SK-N-SH treated with all-trans-retinoic acid at 6 μM for 48 hours (cell line): ENCODE results near the gene PLCB4.

Experiments
- ATAC-seq: fragments of 200-7000 bp; cut with Tn5 transposase; 3 replicates; pipeline ENCODE4 v1.9.1; 2020; ENCODE audit warnings: mild to moderate bottlenecking, moderate library complexity
- ARNTL ChIP-seq: fragments of 450-650 bp; formaldehyde crosslinking; IDR thresholded peaks from 2 replicates; pipeline ENCODE4 v1.5.0; 2020; ENCODE audit warnings: low read depth, mild to moderate bottlenecking, moderate library complexity, borderline replicate concordance
- CSDC2 ChIP-seq: fragments of 250-450 bp; sonication (Bioruptor Pico); IDR thresholded peaks from 2 replicates; pipeline ENCODE4 v1.5.0; 2020; ENCODE audit warnings: mild to moderate bottlenecking, moderate library complexity
- ESRRG ChIP-seq: fragments of 250-450 bp; sonication (Bioruptor Pico); IDR thresholded peaks from 2 replicates; pipeline ENCODE4 v1.6.1; 2021; ENCODE audit warnings: mild to moderate bottlenecking
- OSR1 ChIP-seq: fragments of 250-450 bp; sonication (Bioruptor Pico); IDR thresholded peaks from 2 replicates; pipeline ENCODE4 v1.8.0; 2022; ENCODE audit warnings: moderate library complexity, mild to moderate bottlenecking, inconsistent platforms
- PPARA ChIP-seq: fragments of 250-450 bp; sonication (Bioruptor Pico); IDR thresholded peaks from 2 replicates; pipeline ENCODE4 v1.5.0; 2020; ENCODE audit warnings: mild to moderate bottlenecking, borderline replicate concordance
- RARB ChIP-seq: fragments of 250-450 bp; sonication (Bioruptor Pico); IDR thresholded peaks from 2 replicates; pipeline ENCODE4 v1.8.0; 2021; ENCODE audit warnings: mild to moderate bottlenecking, moderate library complexity
- SNAI2 ChIP-seq: fragments of 250-450 bp; sonication (Bioruptor Pico); IDR thresholded peaks from 2 replicates; pipeline ENCODE4 v1.5.0; 2020; ENCODE audit warnings: mild to moderate bottlenecking, moderate library complexity
- TCF4 ChIP-seq: fragments of 250-450 bp; sonication (Bioruptor Pico); IDR thresholded peaks from 2 replicates; pipeline ENCODE4 v1.8.0; 2021; ENCODE audit warnings: mild to moderate bottlenecking, moderate library complexity, borderline replicate concordance
- TOX ChIP-seq: fragments of 250-450 bp; sonication (Bioruptor Pico); IDR thresholded peaks from 2 replicates; pipeline ENCODE4 v1.8.0; 2021; ENCODE audit warnings: mild to moderate bottlenecking, moderate library complexity, borderline replicate concordance
- ZC3H10 ChIP-seq: fragments of 250-450 bp; sonication (Bioruptor Pico); IDR thresholded peaks from 2 replicates; pipeline ENCODE4 v1.5.1; 2021; ENCODE audit warnings: mild to moderate bottlenecking, moderate library complexity
- ZFP3 ChIP-seq: fragments of 250-450 bp; sonication (Bioruptor Pico); IDR thresholded peaks from 2 replicates; pipeline ENCODE4 v1.5.0; 2020; ENCODE audit warnings: mild to moderate bottlenecking, moderate library complexity
- ZFP30 ChIP-seq: fragments of 450-650 bp; formaldehyde crosslinking; IDR thresholded peaks from 2 replicates; pipeline ENCODE4 v1.5.0; 2022; ENCODE audit warnings: mild to moderate bottlenecking, moderate library complexity
- ZNF565 ChIP-seq: fragments of 450-650 bp; formaldehyde crosslinking; conservative IDR thresholded peaks from 2 replicates; pipeline ENCODE4 v1.5.0; 2020; ENCODE audit warnings: low read depth, mild to moderate bottlenecking, moderate library complexity
- ZNF70 ChIP-seq: fragments of 450-650 bp; formaldehyde crosslinking; IDR thresholded peaks from 2 replicates; pipeline ENCODE4 v1.5.0; 2020; ENCODE audit warnings: mild to moderate bottlenecking, moderate library complexity
- ZNF8 ChIP-seq: fragments of 450-650 bp; formaldehyde crosslinking; IDR thresholded peaks from 2 replicates; pipeline ENCODE4 v1.5.0; 2020; ENCODE audit warnings: mild to moderate bottlenecking, moderate library complexity
- TF ChIP-seq, protein P1 (sequence below): fragments of 250-450 bp; sonication (Bioruptor Pico); IDR thresholded peaks from 2 replicates; pipeline ENCODE4 v1.8.0; 2021; ENCODE audit warnings: low read depth, mild to moderate bottlenecking, moderate library complexity, borderline replicate concordance
- TF ChIP-seq, protein P2 (sequence below): fragments of 250-450 bp; sonication (Bioruptor Pico); IDR thresholded peaks from 2 replicates; pipeline ENCODE4 v1.8.0; 2020; ENCODE audit warnings: mild to moderate bottlenecking, moderate library complexity, borderline replicate concordance
- TF ChIP-seq, protein P3 (sequence below): fragments of 250-450 bp; sonication (Bioruptor Pico); IDR thresholded peaks from 2 replicates; pipeline ENCODE4 v1.5.0; 2020; ENCODE audit warnings: mild to moderate bottlenecking, moderate library complexity
- TF ChIP-seq, protein P4 (sequence below): fragments of 250-450 bp; sonication (Bioruptor Pico); IDR thresholded peaks from 2 replicates; pipeline ENCODE4 v1.5.1; 2020; ENCODE audit warnings: low read depth, mild to moderate bottlenecking, moderate library complexity
- TF ChIP-seq, protein P5 (sequence below): fragments of 250-450 bp; sonication (Bioruptor Pico); IDR thresholded peaks from 2 replicates; pipeline ENCODE4 v1.5.1; 2021; ENCODE audit warnings: mild to moderate bottlenecking, moderate library complexity

PLCB4 gene

DNA sequence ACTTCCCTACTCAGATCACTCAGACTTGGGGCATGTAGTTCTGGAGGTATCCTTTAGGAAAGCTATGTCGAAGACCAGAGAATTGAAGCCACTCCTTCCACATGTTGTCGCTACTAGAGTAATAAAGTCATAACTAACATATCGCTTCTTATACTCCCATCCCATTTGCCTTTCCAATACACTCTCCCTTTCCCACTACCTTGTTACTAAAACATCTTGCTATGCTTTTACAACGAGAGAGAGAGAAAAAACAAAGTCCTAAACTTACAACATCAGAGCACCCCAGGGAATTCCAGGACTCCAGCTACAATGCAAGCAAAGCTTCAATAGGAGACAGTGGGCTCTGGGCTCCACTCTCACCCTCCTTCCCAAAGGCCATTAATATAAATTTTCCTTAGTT lies 440.4 kb downstream of the PLCB4 start:
- TF ChIP-seq ESRRG (CRISPR knock-in tag) (no peak), RARB (CRISPR knock-in tag) (no peak), ZFP3 (CRISPR knock-in tag) (no peak), ZNF8 (CRISPR knock-in tag) (no peak), ZC3H10 (no peak), TCF4 (CRISPR knock-in tag) (no peak), ZNF70 (CRISPR knock-in tag) (no peak), ZNF565 (CRISPR knock-in tag) (no peak), ZFP30 (CRISPR knock-in tag) (no peak), PPARA (no peak), CSDC2 (no peak), ARNTL (no peak)
- TF ChIP-seq, protein P1, sequence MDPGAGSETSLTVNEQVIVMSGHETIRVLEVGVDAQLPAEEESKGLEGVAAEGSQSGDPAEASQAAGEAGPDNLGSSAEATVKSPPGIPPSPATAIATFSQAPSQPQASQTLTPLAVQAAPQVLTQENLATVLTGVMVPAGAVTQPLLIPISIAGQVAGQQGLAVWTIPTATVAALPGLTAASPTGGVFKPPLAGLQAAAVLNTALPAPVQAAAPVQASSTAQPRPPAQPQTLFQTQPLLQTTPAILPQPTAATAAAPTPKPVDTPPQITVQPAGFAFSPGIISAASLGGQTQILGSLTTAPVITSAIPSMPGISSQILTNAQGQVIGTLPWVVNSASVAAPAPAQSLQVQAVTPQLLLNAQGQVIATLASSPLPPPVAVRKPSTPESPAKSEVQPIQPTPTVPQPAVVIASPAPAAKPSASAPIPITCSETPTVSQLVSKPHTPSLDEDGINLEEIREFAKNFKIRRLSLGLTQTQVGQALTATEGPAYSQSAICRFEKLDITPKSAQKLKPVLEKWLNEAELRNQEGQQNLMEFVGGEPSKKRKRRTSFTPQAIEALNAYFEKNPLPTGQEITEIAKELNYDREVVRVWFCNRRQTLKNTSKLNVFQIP (CRISPR knock-in tag) = no peak
- TF ChIP-seq, protein P2, sequence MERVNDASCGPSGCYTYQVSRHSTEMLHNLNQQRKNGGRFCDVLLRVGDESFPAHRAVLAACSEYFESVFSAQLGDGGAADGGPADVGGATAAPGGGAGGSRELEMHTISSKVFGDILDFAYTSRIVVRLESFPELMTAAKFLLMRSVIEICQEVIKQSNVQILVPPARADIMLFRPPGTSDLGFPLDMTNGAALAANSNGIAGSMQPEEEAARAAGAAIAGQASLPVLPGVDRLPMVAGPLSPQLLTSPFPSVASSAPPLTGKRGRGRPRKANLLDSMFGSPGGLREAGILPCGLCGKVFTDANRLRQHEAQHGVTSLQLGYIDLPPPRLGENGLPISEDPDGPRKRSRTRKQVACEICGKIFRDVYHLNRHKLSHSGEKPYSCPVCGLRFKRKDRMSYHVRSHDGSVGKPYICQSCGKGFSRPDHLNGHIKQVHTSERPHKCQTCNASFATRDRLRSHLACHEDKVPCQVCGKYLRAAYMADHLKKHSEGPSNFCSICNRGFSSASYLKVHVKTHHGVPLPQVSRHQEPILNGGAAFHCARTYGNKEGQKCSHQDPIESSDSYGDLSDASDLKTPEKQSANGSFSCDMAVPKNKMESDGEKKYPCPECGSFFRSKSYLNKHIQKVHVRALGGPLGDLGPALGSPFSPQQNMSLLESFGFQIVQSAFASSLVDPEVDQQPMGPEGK = no peak
- TF ChIP-seq, protein P3, sequence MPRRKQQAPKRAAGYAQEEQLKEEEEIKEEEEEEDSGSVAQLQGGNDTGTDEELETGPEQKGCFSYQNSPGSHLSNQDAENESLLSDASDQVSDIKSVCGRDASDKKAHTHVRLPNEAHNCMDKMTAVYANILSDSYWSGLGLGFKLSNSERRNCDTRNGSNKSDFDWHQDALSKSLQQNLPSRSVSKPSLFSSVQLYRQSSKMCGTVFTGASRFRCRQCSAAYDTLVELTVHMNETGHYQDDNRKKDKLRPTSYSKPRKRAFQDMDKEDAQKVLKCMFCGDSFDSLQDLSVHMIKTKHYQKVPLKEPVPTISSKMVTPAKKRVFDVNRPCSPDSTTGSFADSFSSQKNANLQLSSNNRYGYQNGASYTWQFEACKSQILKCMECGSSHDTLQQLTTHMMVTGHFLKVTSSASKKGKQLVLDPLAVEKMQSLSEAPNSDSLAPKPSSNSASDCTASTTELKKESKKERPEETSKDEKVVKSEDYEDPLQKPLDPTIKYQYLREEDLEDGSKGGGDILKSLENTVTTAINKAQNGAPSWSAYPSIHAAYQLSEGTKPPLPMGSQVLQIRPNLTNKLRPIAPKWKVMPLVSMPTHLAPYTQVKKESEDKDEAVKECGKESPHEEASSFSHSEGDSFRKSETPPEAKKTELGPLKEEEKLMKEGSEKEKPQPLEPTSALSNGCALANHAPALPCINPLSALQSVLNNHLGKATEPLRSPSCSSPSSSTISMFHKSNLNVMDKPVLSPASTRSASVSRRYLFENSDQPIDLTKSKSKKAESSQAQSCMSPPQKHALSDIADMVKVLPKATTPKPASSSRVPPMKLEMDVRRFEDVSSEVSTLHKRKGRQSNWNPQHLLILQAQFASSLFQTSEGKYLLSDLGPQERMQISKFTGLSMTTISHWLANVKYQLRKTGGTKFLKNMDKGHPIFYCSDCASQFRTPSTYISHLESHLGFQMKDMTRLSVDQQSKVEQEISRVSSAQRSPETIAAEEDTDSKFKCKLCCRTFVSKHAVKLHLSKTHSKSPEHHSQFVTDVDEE (CRISPR knock-in tag) = no peak
- TF ChIP-seq, protein P4, sequence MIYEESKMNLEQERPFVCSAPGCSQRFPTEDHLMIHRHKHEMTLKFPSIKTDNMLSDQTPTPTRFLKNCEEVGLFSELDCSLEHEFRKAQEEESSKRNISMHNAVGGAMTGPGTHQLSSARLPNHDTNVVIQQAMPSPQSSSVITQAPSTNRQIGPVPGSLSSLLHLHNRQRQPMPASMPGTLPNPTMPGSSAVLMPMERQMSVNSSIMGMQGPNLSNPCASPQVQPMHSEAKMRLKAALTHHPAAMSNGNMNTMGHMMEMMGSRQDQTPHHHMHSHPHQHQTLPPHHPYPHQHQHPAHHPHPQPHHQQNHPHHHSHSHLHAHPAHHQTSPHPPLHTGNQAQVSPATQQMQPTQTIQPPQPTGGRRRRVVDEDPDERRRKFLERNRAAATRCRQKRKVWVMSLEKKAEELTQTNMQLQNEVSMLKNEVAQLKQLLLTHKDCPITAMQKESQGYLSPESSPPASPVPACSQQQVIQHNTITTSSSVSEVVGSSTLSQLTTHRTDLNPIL (CRISPR knock-in tag) = no peak
- TF ChIP-seq, protein P5, sequence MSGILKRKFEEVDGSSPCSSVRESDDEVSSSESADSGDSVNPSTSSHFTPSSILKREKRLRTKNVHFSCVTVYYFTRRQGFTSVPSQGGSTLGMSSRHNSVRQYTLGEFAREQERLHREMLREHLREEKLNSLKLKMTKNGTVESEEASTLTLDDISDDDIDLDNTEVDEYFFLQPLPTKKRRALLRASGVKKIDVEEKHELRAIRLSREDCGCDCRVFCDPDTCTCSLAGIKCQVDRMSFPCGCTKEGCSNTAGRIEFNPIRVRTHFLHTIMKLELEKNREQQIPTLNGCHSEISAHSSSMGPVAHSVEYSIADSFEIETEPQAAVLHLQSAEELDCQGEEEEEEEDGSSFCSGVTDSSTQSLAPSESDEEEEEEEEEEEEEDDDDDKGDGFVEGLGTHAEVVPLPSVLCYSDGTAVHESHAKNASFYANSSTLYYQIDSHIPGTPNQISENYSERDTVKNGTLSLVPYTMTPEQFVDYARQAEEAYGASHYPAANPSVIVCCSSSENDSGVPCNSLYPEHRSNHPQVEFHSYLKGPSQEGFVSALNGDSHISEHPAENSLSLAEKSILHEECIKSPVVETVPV (CRISPR knock-in tag) = no peak
- no peak for ATAC-seq

DNA sequence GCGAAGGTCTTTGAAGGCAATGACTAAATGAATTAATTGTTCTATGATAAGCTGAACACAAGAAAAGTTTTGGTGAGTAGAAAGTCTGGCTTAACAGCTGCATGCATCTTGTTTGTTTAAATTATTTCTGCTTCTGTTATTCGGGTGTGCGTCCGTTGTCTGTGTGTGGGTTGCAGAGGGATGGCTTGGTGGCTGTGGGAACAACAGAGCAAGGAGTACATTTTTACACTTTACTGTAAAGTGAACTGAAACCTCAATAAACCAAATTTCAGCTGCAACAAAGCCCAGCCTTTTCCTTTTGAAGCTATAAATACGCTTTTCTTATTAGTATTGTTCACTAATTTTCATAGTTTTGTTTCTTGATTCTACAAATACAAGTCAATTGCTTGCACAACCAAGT lies 442.0 kb downstream of the PLCB4 start:
- ATAC-seq = no peak
- TF ChIP-seq, protein P2 = no peak
- no peak for TF ChIP-seq CSDC2
- TF ChIP-seq, protein P5 (CRISPR knock-in tag) = no peak
- no peak for TF ChIP-seq ZNF70 (CRISPR knock-in tag)
- TF ChIP-seq, protein P4 (CRISPR knock-in tag) = no peak
- no peak for TF ChIP-seq SNAI2 (CRISPR knock-in tag)
- TF ChIP-seq, protein P3 (CRISPR knock-in tag) = no peak
- TF ChIP-seq TOX (CRISPR knock-in tag) = no peak
- TF ChIP-seq OSR1 (CRISPR knock-in tag) = no peak
- TF ChIP-seq ZFP30 (CRISPR knock-in tag) = no peak
- no peak for TF ChIP-seq ZNF8 (CRISPR knock-in tag)
- TF ChIP-seq, protein P1 (CRISPR knock-in tag) = no peak
